SKM-1 treated with dmso at 0.1 percent for 144 hours (cell line): ENCODE measurements around the gene TOR3A.
"Not testable (repeated sequence)": the region's sequence is repeated elsewhere in the genome, so short reads cannot be mapped to it uniquely, and the experiment has no call there.

Experiments
- DNase-seq: peaks from one replicate; lab custom pipeline; 2025; ENCODE audit not compliant: unreplicated experiment; lab: John Stamatoyannopoulos, UW

The TOR3A gene

GRCh38 chr1:179081687-179082332 is at the start of gene TOR3A:
TOR3A (plus strand) TSS chr1:179082070; CDS start chr1:179082129, 59 bp downstream.
- peak; percentile 82 for DNase-seq

GRCh38 chr1:179034720-179035119 is 47.1 kb upstream of the TOR3A start:
- DNase-seq: no peak

GRCh38 chr1:179036844-179037465 is 44.9 kb upstream of the TOR3A start:
- DNase-seq: no peak

- DNase-seq: no peak
Measured at GRCh38 chr1:179038528-179039281, 43.2 kb upstream of the TOR3A start.

- not testable (repeated sequence) for DNase-seq
Measured at GRCh38 chr1:179039502-179040174, 42.2 kb upstream of the TOR3A start.

GRCh38 chr1:179040175-179040551 is 41.7 kb upstream of the TOR3A start:
- not testable (repeated sequence) for DNase-seq

GRCh38 chr1:179042087-179042486 is 39.8 kb upstream of the TOR3A start:
- DNase-seq: no peak

GRCh38 chr1:179042700-179043099 is 39.2 kb upstream of the TOR3A start:
- DNase-seq: no peak

- DNase-seq: no peak
Measured at GRCh38 chr1:179043266-179043665, 38.6 kb upstream of the TOR3A start.

GRCh38 chr1:179043907-179044306 is 38.0 kb upstream of the TOR3A start:
- no peak for DNase-seq

- DNase-seq: peak; percentile 44
Measured at GRCh38 chr1:179046808-179047635, 34.8 kb upstream of the TOR3A start.

- DNase-seq: no peak
Measured at GRCh38 chr1:179047636-179047997, 34.3 kb upstream of the TOR3A start.

GRCh38 chr1:179048339-179049124 is 33.3 kb upstream of the TOR3A start:
- DNase-seq: no peak

GRCh38 chr1:179052776-179053175 is 29.1 kb upstream of the TOR3A start:
- DNase-seq: no peak

- DNase-seq: no peak
Measured at GRCh38 chr1:179053486-179053885, 28.4 kb upstream of the TOR3A start.

GRCh38 chr1:179055937-179056336 is 25.9 kb upstream of the TOR3A start:
- no peak for DNase-seq

- peak; percentile 35 for DNase-seq
Measured at GRCh38 chr1:179058487-179059483, 23.1 kb upstream of the TOR3A start.

- no peak for DNase-seq
Measured at GRCh38 chr1:179061360-179062282, 20.2 kb upstream of the TOR3A start.
